GM18951 (cell line): ENCODE results near the gene SAMD13.
"Not testable (repeated sequence)": the region's sequence is repeated elsewhere in the genome, so short reads cannot be mapped to it uniquely, and the experiment has no call there.

Experiments
- POLR2A ChIP-seq: IDR thresholded peaks from 4 replicates; pipeline ENCODE4 v1.6.1; 2011; ENCODE audit warnings: mild to moderate bottlenecking; ENCODE audit not compliant: insufficient read length, insufficient read depth; ENCODE audit errors: extremely low read depth
- in situ Hi-C: fragments of 300-500 bp; cut with MboI; formaldehyde crosslinking; loops from one replicate; pipeline ENCODE4 v1.12.0; 2022; ENCODE audit warnings: low sequenced_read_pairs, mixed read lengths, inconsistent platforms; ENCODE audit not compliant: unreplicated experiment

The SAMD13 gene

GRCh38 chr1:84271441-84272151, 29.9 kb upstream of the SAMD13 start:
- TF ChIP-seq POLR2A = no peak
- in situ Hi-C loops = no loop called here

- in situ Hi-C loops = no loop called here
- no peak for TF ChIP-seq POLR2A
These were observed 29.1 kb upstream of the SAMD13 start for GRCh38 chr1:84272401-84272800.

GRCh38 chr1:84277343-84278059, 24.0 kb upstream of the SAMD13 start:
- no peak for TF ChIP-seq POLR2A
- in situ Hi-C loops = no loop called here

- in situ Hi-C loops = no loop called here
These were observed 22.6 kb upstream of the SAMD13 start for GRCh38 chr1:84278905-84279304.

GRCh38 chr1:84280912-84281311, 20.6 kb upstream of the SAMD13 start:
- no peak for TF ChIP-seq POLR2A
- in situ Hi-C loops = no loop called here

More at GRCh38 chr1:84278905-84279304, 22.6 kb upstream of the SAMD13 start:
- no peak for TF ChIP-seq POLR2A

- in situ Hi-C loops = no loop called here
These were observed 18.7 kb upstream of the SAMD13 start for GRCh38 chr1:84282780-84283333.

GRCh38 chr1:84283381-84283780, 18.1 kb upstream of the SAMD13 start:
- in situ Hi-C loops = no loop called here

More at GRCh38 chr1:84282780-84283333, 18.7 kb upstream of the SAMD13 start:
- no peak for TF ChIP-seq POLR2A

GRCh38 chr1:84286071-84286470, 15.4 kb upstream of the SAMD13 start:
- in situ Hi-C loops = no loop called here
- TF ChIP-seq POLR2A = no peak

More at GRCh38 chr1:84283381-84283780, 18.1 kb upstream of the SAMD13 start:
- no peak for TF ChIP-seq POLR2A

- in situ Hi-C loops = not testable (repeated sequence)
These were observed 14.1 kb upstream of the SAMD13 start for GRCh38 chr1:84287389-84287788.

GRCh38 chr1:84289169-84289785, 12.2 kb upstream of the SAMD13 start:
- no peak for TF ChIP-seq POLR2A
- in situ Hi-C loops = no loop called here

GRCh38 chr1:84291882-84292655, 9.4 kb upstream of the SAMD13 start:
- no peak for TF ChIP-seq POLR2A
- in situ Hi-C loops = no loop called here

- no peak for TF ChIP-seq POLR2A
- in situ Hi-C loops = no loop called here
These were observed 7.7 kb upstream of the SAMD13 start for GRCh38 chr1:84293766-84294165.

GRCh38 chr1:84294751-84295150, 6.8 kb upstream of the SAMD13 start:
- TF ChIP-seq POLR2A = no peak
- in situ Hi-C loops = no loop called here
